T-cell (primary cell): ENCODE results near the gene ZNF433. TPM values are rescaled to one million over a fixed set of nuclear protein-coding genes. Genes with fewer than 3 reads are reported as not detected.
"Not testable (repeated sequence)": the region's sequence is repeated elsewhere in the genome, so short reads cannot be mapped to it uniquely, and the experiment has no call there.

Experiments used
- ATAC-seq, 4 experiments: fragments of 200-7000 bp in 3 of 4; fragments of 150-1000 bp in 1 of 4; cut with Tn5 transposase; replicated peaks in 1 of 4; 1 replicate in 3 of 4; 2 replicates in 1 of 4; pipeline ENCODE4 v1.10.0; 2021; ENCODE audit warnings: moderate library complexity in 3 of 4, mild to moderate bottlenecking in 2 of 4, moderate number of reproducible peaks in 1 of 4
- CTCF ChIA-PET, 2 donors: fragments of 300-600 bp; sonication (Branson Sonifier 250); formaldehyde crosslinking; loops; one replicate each; lab custom pipeline; 2022; ENCODE audit warnings: antibody characterized with exemption in 2 of 2; lab: Charles Lee
- POLR2A ChIA-PET, 2 donors: fragments of 300-600 bp; sonication (Branson Sonifier 250); formaldehyde crosslinking; loops; one replicate each; lab custom pipeline; 2022; ENCODE audit warnings: antibody characterized with exemption in 2 of 2; lab: Charles Lee
- DNase-seq, 35 experiments: peaks; one replicate each; pipeline versions ENCODE4 v3.0.0 to v3.0.0-alpha.2; 2013 to 2023
- H3K27ac ChIP-seq: one replicate; pipeline ENCODE4 v1.5.1; 2013; ENCODE audit warnings: low read length
- H3K27me3 ChIP-seq, 2 experiments: replicated peaks in 1 of 2; 1 replicate in 1 of 2; 2 replicates in 1 of 2; pipeline versions ENCODE4 v1.6.1 to v1.7.0; 2013; ENCODE audit warnings: low read length in 1 of 2, mixed read lengths in 1 of 2; ENCODE audit not compliant: control insufficient read depth in 2 of 2, insufficient read depth in 2 of 2; ENCODE audit errors: extremely low read depth in 1 of 2
- H3K36me3 ChIP-seq, 2 donors: 1 replicate in 1 of 2; 2 replicates in 1 of 2; pipeline versions ENCODE4 v1.6.1 to v1.7.0; 2013; ENCODE audit warnings: low read length in 1 of 2; ENCODE audit not compliant: control insufficient read depth in 2 of 2, insufficient read depth in 1 of 2; ENCODE audit errors: extremely low read depth in 1 of 2
- H3K4me1 ChIP-seq, 2 experiments: 1 replicate in 1 of 2; 2 replicates in 1 of 2; pipeline versions ENCODE4 v1.6.1 to v1.7.0; 2013; ENCODE audit warnings: low read length in 2 of 2, mixed read lengths in 1 of 2; ENCODE audit not compliant: insufficient read depth in 2 of 2, control insufficient read depth in 1 of 2; ENCODE audit errors: extremely low read depth in 1 of 2
- H3K4me3 ChIP-seq, 2 donors: 1 replicate in 1 of 2; 2 replicates in 1 of 2; pipeline versions ENCODE4 v1.5.1 to v1.7.0; 2013; ENCODE audit warnings: mild to moderate bottlenecking in 2 of 2, low read length in 1 of 2, moderate library complexity in 1 of 2; ENCODE audit not compliant: control insufficient read depth in 1 of 2; ENCODE audit errors: extremely low read depth in 1 of 2
- H3K9me3 ChIP-seq: 2 replicates; pipeline ENCODE4 v1.7.0; 2013
- H3K27ac Mint-ChIP-seq, 2 donors: one replicate each; pipeline ENCODE4 v1.8.0; 2020 to 2021; ENCODE audit warnings: mild to moderate bottlenecking in 2 of 2, mixed read lengths in 2 of 2
- H3K27me3 Mint-ChIP-seq, 2 donors: one replicate each; pipeline ENCODE4 v1.8.0; 2021 to 2022; ENCODE audit warnings: mixed read lengths in 2 of 2
- H3K36me3 Mint-ChIP-seq: one replicate; pipeline ENCODE4 v1.8.0; 2021; ENCODE audit warnings: mixed read lengths
- H3K4me1 Mint-ChIP-seq, 3 donors: one replicate each; pipeline ENCODE4 v1.8.0; 2020 to 2022; ENCODE audit warnings: mixed read lengths in 3 of 3, mild to moderate bottlenecking in 1 of 3
- H3K4me3 Mint-ChIP-seq, 3 donors: one replicate each; pipeline ENCODE4 v1.8.0; 2020 to 2022; ENCODE audit warnings: mild to moderate bottlenecking in 3 of 3, mixed read lengths in 3 of 3, moderate library complexity in 3 of 3
- H3K9me3 Mint-ChIP-seq, 3 donors: one replicate each; pipeline ENCODE4 v1.8.0; 2020 to 2022; ENCODE audit warnings: mixed read lengths in 3 of 3
- WGBS: methylation state at CpG from one replicate; pipeline ENCODE4 v1.1.5; 2013; ENCODE audit warnings: missing lambda C conversion rate; ENCODE audit not compliant: insufficient coverage; 5-methylcytosine and 5-hydroxymethylcytosine counted together
- total RNA-seq, 35 experiments: library from RNA in 6 of 35; stranded (reverse) in 6 of 35; fragments of 120-200 nt in 1 of 35; gene quantifications; one replicate each; pipeline versions ENCODE4 v1.2.1 to v1.2.4 and lab custom pipeline; 2013 to 2026

The ZNF433 gene
- total RNA-seq, 5 donors from 2014 or later (not counting 1 experiment from before 2014, with no cell fraction given) = 0.41 to 1.9 (median 1.5) TPM

GRCh38 chr19:12000152-12000981 is 35.1 kb downstream of the ZNF433 start:
- Mint-ChIP-seq H3K9me3 (no peaks in the 10 kb centered on the region), H3K4me1 (peaks cover 19 to 27% (median 26%) of the 10 kb centered on the region in 3 donors), H3K36me3 (peaks cover 23% of the 10 kb centered on the region), H3K27me3 (no peaks in the 10 kb centered on the region), H3K27ac (peak overlapping the region; percentile 31 to 44), H3K4me3 (peak overlapping the region in 1 of 3 donors; percentile 20)
- Histone ChIP-seq H3K27me3 (no peaks in the 10 kb centered on the region), H3K9me3 (no peaks in the 10 kb centered on the region), H3K27ac (no peak overlapping the region), H3K4me1 (peaks cover 0 to 10% of the 10 kb centered on the region in 2 experiments), H3K4me3 (no peak overlapping the region), H3K36me3 (peaks cover 0 to 4% of the 10 kb centered on the region in 2 donors)
- CTCF ChIA-PET = interaction anchor here in 1 of 2 donors (0.5 kb wide), 1 partner anchor 200 kb away, joined by 6 read pairs; no protein-coding TSS in a partner anchor
- WGBS = 61% methylated on average over 2 of the region's 9 CpGs
- POLR2A ChIA-PET = no interaction called here
- DNase-seq (no peak), ATAC-seq (peak in 2 of 4 experiments; percentile 16 to 40)

DNA sequence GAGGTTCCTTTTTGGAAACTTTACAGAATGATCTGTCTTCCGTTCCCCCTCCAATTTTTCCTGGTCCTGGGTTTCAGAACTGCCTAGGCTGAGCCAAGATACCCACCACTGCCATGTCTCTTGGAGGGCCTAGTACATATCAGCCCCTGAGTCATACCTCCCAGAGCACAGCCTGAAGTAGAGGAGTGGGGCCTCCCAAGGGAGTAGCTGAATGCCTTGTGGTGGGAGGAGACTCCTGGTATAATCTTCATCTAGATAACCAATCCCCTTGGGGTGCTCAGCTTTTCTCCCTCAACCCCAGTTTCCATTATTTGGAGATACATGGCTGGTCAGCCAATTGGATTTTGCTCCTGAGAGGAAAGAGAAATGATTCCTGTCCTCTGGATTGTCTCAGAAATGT is 40.3 kb downstream of the ZNF433 start:
- H3K36me3 ChIP-seq = peaks cover 0 to 3% of the 10 kb centered on the region in 2 donors
- H3K27me3 ChIP-seq = no peaks in the 10 kb centered on the region
- H3K4me3 ChIP-seq = no peak overlapping the region
- H3K4me3 Mint-ChIP-seq = no peak overlapping the region
- POLR2A ChIA-PET = no interaction called here
- DNase-seq = no peak
- no peaks in the 10 kb centered on the region for H3K9me3 ChIP-seq
- no peak for ATAC-seq
- peaks cover 26% of the 10 kb centered on the region for H3K36me3 Mint-ChIP-seq
- H3K27ac ChIP-seq = no peak overlapping the region
- H3K9me3 Mint-ChIP-seq = no peaks in the 10 kb centered on the region
- no CpG with 5 or more reads among the region's 1 CpG for WGBS
- no peak overlapping the region for H3K27ac Mint-ChIP-seq
- CTCF ChIA-PET = no interaction called here
- H3K4me1 ChIP-seq = peaks cover 4 to 10% of the 10 kb centered on the region in 2 experiments
- no peaks in the 10 kb centered on the region for H3K27me3 Mint-ChIP-seq
- peaks cover 38 to 54% (median 53%) of the 10 kb centered on the region in 3 donors for H3K4me1 Mint-ChIP-seq

- H3K27ac ChIP-seq, H3K27me3 ChIP-seq, ATAC-seq, H3K27me3 Mint-ChIP-seq, H3K9me3 Mint-ChIP-seq, DNase-seq, H3K9me3 ChIP-seq, POLR2A ChIA-PET, H3K4me3 Mint-ChIP-seq, H3K36me3 ChIP-seq, H3K4me3 ChIP-seq: not testable (repeated sequence)
- Mint-ChIP-seq H3K4me1 (peaks cover 42 to 57% (median 48%) of the 10 kb centered on the region in 3 donors), H3K36me3 (peaks cover 14% of the 10 kb centered on the region), H3K27ac (peak overlapping the region in 1 of 2 donors; percentile 39)
- CTCF ChIA-PET = interaction anchor here in 1 of 2 donors (0.9 to 5.7 kb wide), 2 partner anchors 27 to 68 kb away, joined by 3 to 70 read pairs; partner anchors contain the start of genes ZNF700 and ZNF763
- peaks cover 6 to 20% of the 10 kb centered on the region in 2 experiments for H3K4me1 ChIP-seq
- WGBS = no CpG with 5 or more reads among the region's 4 CpGs
These were observed 43.6 kb downstream of the ZNF433 start for GRCh38 chr19:11991921-11992320.

GRCh38 chr19:11989112-11989456 is 46.4 kb downstream of the ZNF433 start:
- Mint-ChIP-seq H3K4me1 (peaks cover 36 to 49% (median 46%) of the 10 kb centered on the region in 3 donors), H3K27ac (peak overlapping the region; percentile 94 to 97), H3K9me3 (no peaks in the 10 kb centered on the region), H3K36me3 (peaks cover 7% of the 10 kb centered on the region), H3K4me3 (peak overlapping the region; percentile 93 to 99 (median 97)), H3K27me3 (no peaks in the 10 kb centered on the region)
- Histone ChIP-seq H3K4me3 (peak overlapping the region; percentile 91 to 96), H3K9me3 (no peaks in the 10 kb centered on the region), H3K4me1 (peaks cover 6 to 21% of the 10 kb centered on the region in 2 experiments), H3K36me3 (peaks cover 0 to 3% of the 10 kb centered on the region in 2 donors), H3K27me3 (no peaks in the 10 kb centered on the region), H3K27ac (peak overlapping the region; percentile 84)
- WGBS = no CpG with 5 or more reads among the region's 9 CpGs
- ATAC-seq (no peak), DNase-seq (no peak)
- CTCF ChIA-PET = interaction anchor here (0.5 to 5.7 kb wide), 8 partner anchors 25 to 647 kb away, joined by 3 to 70 read pairs (median 8); partner anchors contain the start of genes ZNF700 (in 1 of the 2), ZNF709 (in 1 of the 2) and ZNF763 (in 1 of the 2)
- POLR2A ChIA-PET = interaction anchor here (1.0 to 1.5 kb wide), 2 partner anchors 25 to 191 kb away, joined by 4 read pairs; partner anchors contain the start of genes ZNF491 (in 1 of the 2) and ZNF763 (in 1 of the 2)

DNA sequence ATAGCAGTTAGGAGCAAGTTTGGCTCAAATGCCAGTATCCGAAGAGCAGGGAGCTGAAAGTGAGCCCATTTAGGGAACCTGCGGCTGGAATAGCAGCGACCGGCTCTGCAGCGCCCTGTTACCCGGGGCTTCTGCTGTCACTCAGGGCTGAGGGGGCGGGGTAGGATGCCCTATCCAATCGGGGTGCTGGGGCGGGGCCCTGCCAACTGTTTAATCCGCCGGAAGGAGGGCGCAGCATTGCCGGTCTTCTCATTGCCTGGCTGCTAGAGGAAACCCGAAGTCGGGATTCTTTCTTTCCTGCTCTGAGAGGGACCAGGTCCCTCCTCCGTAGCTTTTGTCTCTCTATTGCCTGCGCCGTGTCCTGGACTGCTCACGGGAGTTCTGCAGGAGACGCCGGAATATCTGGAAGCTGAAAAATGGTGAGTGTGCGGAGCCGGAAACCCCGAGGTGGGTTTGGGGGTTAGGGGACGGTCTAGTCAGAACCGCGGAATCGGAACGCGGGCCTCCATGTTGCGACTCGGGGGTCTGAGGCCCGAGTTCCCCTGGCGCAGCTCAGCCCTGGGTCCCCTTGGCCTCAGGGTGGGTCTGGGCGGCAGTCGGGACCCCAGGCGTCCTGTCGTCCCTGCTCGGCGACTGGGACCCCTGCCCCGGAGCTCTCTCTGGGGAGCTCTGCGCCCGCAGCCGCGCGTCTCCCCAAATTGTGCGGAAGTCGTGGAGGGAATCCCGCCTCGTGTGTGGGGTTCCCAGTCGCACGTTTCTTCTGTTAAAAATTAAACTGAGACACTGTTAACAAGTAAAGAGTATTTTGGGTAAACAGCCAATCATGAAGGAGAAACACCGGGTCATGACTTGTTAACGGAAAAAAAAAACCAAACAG is 47.8 kb downstream of the ZNF433 start:
- peaks cover 0 to under 1% of the 10 kb centered on the region in 2 donors for H3K36me3 ChIP-seq
- Mint-ChIP-seq H3K9me3 (peaks cover 0 to 3% (median 0%) of the 10 kb centered on the region in 3 donors), H3K4me1 (peaks cover 27 to 38% (median 34%) of the 10 kb centered on the region in 3 donors), H3K27me3 (no peaks in the 10 kb centered on the region), H3K27ac (peak overlapping the region; percentile 94 to 97), H3K4me3 (peak overlapping the region; percentile 93 to 99 (median 97)), H3K36me3 (peaks cover 4% of the 10 kb centered on the region)
- ChIA-PET CTCF (interaction anchor here (0.6 to 5.7 kb wide), 12 partner anchors 11 to 247 kb away, joined by 3 to 70 read pairs (median 6); partner anchors contain the start of genes ZNF433 (in 1 of the 2), ZNF491 (in 1 of the 2), ZNF700 (in 1 of the 2) and ZNF763 (in 1 of the 2)), POLR2A (interaction anchor here (0.7 to 1.5 kb wide), 3 partner anchors 23 to 703 kb away, joined by 4 read pairs; partner anchors contain the start of genes ZNF491 (in 1 of the 2) and ZNF763 (in 1 of the 2))
- peak overlapping the region; percentile 84 for H3K27ac ChIP-seq
- ATAC-seq (peak; percentile 89 to 94 (median 94)), DNase-seq (peak; percentile 78 to 95 (median 90))
- peaks cover 6 to 21% of the 10 kb centered on the region in 2 experiments for H3K4me1 ChIP-seq
- H3K27me3 ChIP-seq = no peaks in the 10 kb centered on the region
- WGBS = 0% methylated on average over 49 of the region's 54 CpGs
- no peaks in the 10 kb centered on the region for H3K9me3 ChIP-seq
- peak overlapping the region; percentile 91 to 96 for H3K4me3 ChIP-seq
